Astrocyte (in vitro differentiated cells and primary cell): Measurements from ENCODE around the gene SERPINB3. TPM values are rescaled to one million over a fixed set of nuclear protein-coding genes. Genes with fewer than 3 reads are reported as not detected.

ENCODE experiments used
- DNase-seq: peaks from one replicate; pipeline ENCODE4 v3.0.0-alpha.2; 2010; ENCODE audit warnings: low read depth
- FAIRE-seq: peaks from 2 replicates; lab custom pipeline; 2011; peaks lifted over from hg19 to GRCh38; lab: Jason Lieb, UNC
- H2AFZ ChIP-seq: 2 replicates; pipeline ENCODE4 v1.6.0; 2012; ENCODE audit warnings: low read depth, low read length, inconsistent platforms
- H3K27ac ChIP-seq: 2 replicates; pipeline ENCODE4 v1.5.1; 2011; ENCODE audit warnings: low read depth, low read length, inconsistent platforms
- H3K27me3 ChIP-seq: 2 replicates; pipeline ENCODE4 v1.6.0; 2011; ENCODE audit warnings: low read length, inconsistent platforms; ENCODE audit not compliant: insufficient read depth
- H3K36me3 ChIP-seq: 2 replicates; pipeline ENCODE4 v1.5.1; 2011; ENCODE audit warnings: low read length, inconsistent platforms; ENCODE audit not compliant: insufficient read depth
- H3K4me1 ChIP-seq: 2 replicates; pipeline ENCODE4 v1.5.1; 2011; ENCODE audit warnings: low read length, inconsistent platforms; ENCODE audit not compliant: insufficient read depth
- H3K4me2 ChIP-seq: 2 replicates; pipeline ENCODE4 v1.6.0; 2012; ENCODE audit warnings: low read length, inconsistent platforms
- H3K4me3 ChIP-seq: 2 replicates; pipeline ENCODE4 v1.5.1; 2011; ENCODE audit warnings: low read depth, mild to moderate bottlenecking, low read length, inconsistent platforms; ENCODE audit not compliant: insufficient read depth
- H3K79me2 ChIP-seq: 2 replicates; pipeline ENCODE4 v1.6.0; 2012; ENCODE audit warnings: mild to moderate bottlenecking, low read length, inconsistent platforms; ENCODE audit not compliant: insufficient read depth
- H3K9ac ChIP-seq: 2 replicates; pipeline ENCODE4 v1.6.0; 2012; ENCODE audit warnings: mild to moderate bottlenecking, low read length, inconsistent platforms
- H3K9me3 ChIP-seq: 2 replicates; pipeline ENCODE4 v1.5.1; 2012; ENCODE audit warnings: low read depth, mild to moderate bottlenecking, low read length, inconsistent platforms; ENCODE audit not compliant: insufficient read depth
- H4K20me1 ChIP-seq: 2 replicates; pipeline ENCODE4 v1.6.0; 2012; ENCODE audit warnings: low read length, inconsistent platforms; ENCODE audit not compliant: insufficient read depth
- H3K27ac Mint-ChIP-seq: one replicate; pipeline ENCODE4 v1.8.0; 2021; ENCODE audit warnings: mild to moderate bottlenecking, mixed read lengths; ENCODE audit not compliant: unreplicated experiment
- H3K27me3 Mint-ChIP-seq: one replicate; pipeline ENCODE4 v1.8.0; 2021; ENCODE audit warnings: low read depth, mixed read lengths; ENCODE audit not compliant: unreplicated experiment
- H3K36me3 Mint-ChIP-seq: one replicate; pipeline ENCODE4 v1.8.0; 2021; ENCODE audit warnings: low read depth, mixed read lengths; ENCODE audit not compliant: unreplicated experiment
- H3K4me1 Mint-ChIP-seq: one replicate; pipeline ENCODE4 v1.8.0; 2021; ENCODE audit warnings: low read depth, mixed read lengths; ENCODE audit not compliant: unreplicated experiment
- H3K4me3 Mint-ChIP-seq: one replicate; pipeline ENCODE4 v1.8.0; 2021; ENCODE audit warnings: mild to moderate bottlenecking, moderate library complexity, mixed read lengths; ENCODE audit not compliant: unreplicated experiment
- H3K9me3 Mint-ChIP-seq: one replicate; pipeline ENCODE4 v1.8.0; 2021; ENCODE audit warnings: mild to moderate bottlenecking, mixed read lengths; ENCODE audit not compliant: unreplicated experiment
- CTCF ChIP-seq: IDR thresholded peaks from 2 replicates; pipeline ENCODE4 v1.5.1; 2011; ENCODE audit warnings: low read depth, mild to moderate bottlenecking, inconsistent platforms, low read length, moderate library complexity; ENCODE audit not compliant: insufficient read depth
- EZH2 ChIP-seq: IDR thresholded peaks from 2 replicates; pipeline ENCODE4 v1.6.1; 2012; ENCODE audit warnings: mild to moderate bottlenecking, low read length, inconsistent platforms; ENCODE audit not compliant: insufficient read depth
- total RNA-seq: library from RNA; stranded (reverse); gene quantifications from 2 replicates; pipeline ENCODE4 v1.2.1, GENCODE V29; 2021

The SERPINB3 gene
- total RNA-seq, 1 donor from 2014 or later: not detected

GRCh38 chr18:63686871-63687270 is 25.2 kb upstream of the SERPINB3 start:
- H2AFZ ChIP-seq: no peak overlapping the region
- H3K4me3 Mint-ChIP-seq: no peak overlapping the region
- no peaks in the 10 kb centered on the region for H3K79me2 ChIP-seq
- no peaks in the 10 kb centered on the region for H4K20me1 ChIP-seq
- no peak overlapping the region for H3K27ac ChIP-seq
- peaks cover 8% of the 10 kb centered on the region for H3K9me3 Mint-ChIP-seq
- H3K27me3 ChIP-seq: no peaks in the 10 kb centered on the region
- H3K36me3 ChIP-seq: no peaks in the 10 kb centered on the region
- peaks cover 18% of the 10 kb centered on the region for H3K4me1 Mint-ChIP-seq
- DNase-seq: no peak
- H3K4me2 ChIP-seq: no peak overlapping the region
- FAIRE-seq: no peak
- H3K9ac ChIP-seq: no peak overlapping the region
- peaks cover 4% of the 10 kb centered on the region for H3K4me1 ChIP-seq
- H3K4me3 ChIP-seq: no peak overlapping the region
- no peak for TF ChIP-seq EZH2
- TF ChIP-seq CTCF: no peak
- no peak overlapping the region for H3K27ac Mint-ChIP-seq
- H3K36me3 Mint-ChIP-seq: no peaks in the 10 kb centered on the region
- no peaks in the 10 kb centered on the region for H3K27me3 Mint-ChIP-seq
- no peaks in the 10 kb centered on the region for H3K9me3 ChIP-seq

GRCh38 chr18:63684718-63685117 is 23.0 kb upstream of the SERPINB3 start:
- Mint-ChIP-seq H3K4me1 (peaks cover 18% of the 10 kb centered on the region), H3K9me3 (peaks cover 4% of the 10 kb centered on the region)

More at GRCh38 chr18:63684718-63685117, 23.0 kb upstream of the SERPINB3 start:
- Histone ChIP-seq H3K9ac (no peak overlapping the region), H3K79me2 (no peaks in the 10 kb centered on the region), H3K36me3 (no peaks in the 10 kb centered on the region), H4K20me1 (no peaks in the 10 kb centered on the region), H3K27me3 (no peaks in the 10 kb centered on the region), H3K4me3 (no peak overlapping the region), H3K9me3 (no peaks in the 10 kb centered on the region), H2AFZ (no peak overlapping the region), H3K4me2 (no peak overlapping the region), H3K27ac (no peak overlapping the region), H3K4me1 (peaks cover 4% of the 10 kb centered on the region)
- Mint-ChIP-seq H3K27me3 (no peaks in the 10 kb centered on the region), H3K36me3 (no peaks in the 10 kb centered on the region), H3K4me3 (no peak overlapping the region), H3K27ac (no peak overlapping the region)
- no peak for FAIRE-seq
- DNase-seq: no peak
- TF ChIP-seq CTCF: no peak
- no peak for TF ChIP-seq EZH2
